HG02970 (cell line): ENCODE measurements around the gene UTP4.

Source experiments
- ATAC-seq: cut with Tn5 transposase; IDR thresholded peaks from one replicate; pipeline ENCODE4 v1.9.1; 2021; ENCODE audit warnings: mild to moderate bottlenecking, moderate library complexity, moderate number of reproducible peaks; ENCODE audit not compliant: unreplicated experiment, low FRiP score

The UTP4 gene

GRCh38 chr16:69201291-69201690, 68.8 kb downstream of the UTP4 start:
- ATAC-seq: no peak

- no peak for ATAC-seq
Measured at GRCh38 chr16:69201787-69202186, 69.3 kb downstream of the UTP4 start.

GRCh38 chr16:69204172-69204571, 71.7 kb downstream of the UTP4 start:
- ATAC-seq: no peak

- ATAC-seq: no peak
Measured at GRCh38 chr16:69209735-69210134, 77.3 kb downstream of the UTP4 start.

GRCh38 chr16:69217433-69217832, 85.0 kb downstream of the UTP4 start:
- no peak for ATAC-seq
